Neural crest cell (in vitro differentiated cells): ENCODE data around the gene GPR146. TPM values are rescaled to one million over a fixed set of nuclear protein-coding genes. Genes with fewer than 3 reads are reported as not detected.
"Not testable (repeated sequence)": the region's sequence is repeated elsewhere in the genome, so short reads cannot be mapped to it uniquely, and the experiment has no call there.

ENCODE experiments used
- DNase-seq: peaks from one replicate; pipeline ENCODE4 v3.0.0; 2021; ENCODE audit warnings: low read depth, mixed read lengths, low spot score
- H3K27ac Mint-ChIP-seq: one replicate; pipeline ENCODE4 v1.8.0; 2021; ENCODE audit warnings: mild to moderate bottlenecking, mixed read lengths; ENCODE audit not compliant: unreplicated experiment
- H3K27me3 Mint-ChIP-seq: 2 replicates; pipeline ENCODE4 v1.8.0; 2021; ENCODE audit warnings: low read depth, mild to moderate bottlenecking, mixed read lengths
- H3K36me3 Mint-ChIP-seq: 2 replicates; pipeline ENCODE4 v1.8.0; 2021; ENCODE audit warnings: low read depth, mild to moderate bottlenecking, mixed read lengths
- H3K4me1 Mint-ChIP-seq: 2 replicates; pipeline ENCODE4 v1.8.0; 2021; ENCODE audit warnings: mixed read lengths
- H3K4me3 Mint-ChIP-seq: one replicate; pipeline ENCODE4 v1.8.0; 2021; ENCODE audit warnings: mild to moderate bottlenecking, mixed read lengths
- H3K9me3 Mint-ChIP-seq: 2 replicates; pipeline ENCODE4 v1.8.0; 2021; ENCODE audit warnings: mixed read lengths
- CTCF ChIP-seq: fragments of 200-600 bp; sonication (generic); conservative IDR thresholded peaks from 2 replicates; pipeline ENCODE4 v1.5.0; 2021; ENCODE audit warnings: antibody characterized with exemption, mild to moderate bottlenecking
- total RNA-seq: library from RNA; stranded (reverse); gene quantifications from 2 replicates; pipeline ENCODE4 v1.2.1, GENCODE V29; 2021

The GPR146 gene
- total RNA-seq, 1 donor from 2014 or later = not detected

- TF ChIP-seq CTCF = no peak
- Mint-ChIP-seq H3K36me3 (no peaks in the 10 kb centered on the region), H3K4me3 (no peak overlapping the region), H3K27ac (no peak overlapping the region), H3K4me1 (peaks cover 10% of the 10 kb centered on the region), H3K9me3 (no peaks in the 10 kb centered on the region), H3K27me3 (no peaks in the 10 kb centered on the region)
- no peak for DNase-seq
Observed at GRCh38 chr7:1071731-1072254, 27.4 kb downstream of the GPR146 start.

- no peak for TF ChIP-seq CTCF
- Mint-ChIP-seq H3K9me3 (no peaks in the 10 kb centered on the region), H3K4me1 (peaks cover 10% of the 10 kb centered on the region), H3K27me3 (no peaks in the 10 kb centered on the region), H3K36me3 (no peaks in the 10 kb centered on the region), H3K4me3 (no peak overlapping the region), H3K27ac (peak overlapping the region; percentile 50)
- no peak for DNase-seq
Observed at GRCh38 chr7:1073142-1073977, 29.0 kb downstream of the GPR146 start.

GRCh38 chr7:1074018-1074417 is 29.7 kb downstream of the GPR146 start:
- H3K36me3 Mint-ChIP-seq, DNase-seq, H3K4me3 Mint-ChIP-seq, H3K9me3 Mint-ChIP-seq, H3K27me3 Mint-ChIP-seq, H3K27ac Mint-ChIP-seq: not testable (repeated sequence)
- H3K4me1 Mint-ChIP-seq = peaks cover 11% of the 10 kb centered on the region

GRCh38 chr7:1074593-1075431 is 30.5 kb downstream of the GPR146 start:
- no peak for DNase-seq
- peaks cover 15% of the 10 kb centered on the region for H3K4me1 Mint-ChIP-seq
- H3K36me3 Mint-ChIP-seq = no peaks in the 10 kb centered on the region
- TF ChIP-seq CTCF = no peak
- H3K27me3 Mint-ChIP-seq = no peaks in the 10 kb centered on the region
- H3K9me3 Mint-ChIP-seq = no peaks in the 10 kb centered on the region
- H3K4me3 Mint-ChIP-seq = no peak overlapping the region
- H3K27ac Mint-ChIP-seq = no peak overlapping the region

- Mint-ChIP-seq H3K27me3 (no peaks in the 10 kb centered on the region), H3K27ac (no peak overlapping the region)
- TF ChIP-seq CTCF = no peak
Observed at GRCh38 chr7:1076184-1077072, 32.1 kb downstream of the GPR146 start.

More at GRCh38 chr7:1076184-1077072, 32.1 kb downstream of the GPR146 start:
- H3K4me3 Mint-ChIP-seq = no peak overlapping the region
- peaks cover 25% of the 10 kb centered on the region for H3K4me1 Mint-ChIP-seq
- H3K9me3 Mint-ChIP-seq = no peaks in the 10 kb centered on the region
- no peak for DNase-seq
- no peaks in the 10 kb centered on the region for H3K36me3 Mint-ChIP-seq
